ENCODE measurements around the gene FDX1. TPM values are rescaled to one million over a fixed set of nuclear protein-coding genes. Genes with fewer than 3 reads are reported as not detected.

The FDX1 gene
- total RNA-seq, 1 donor from 2014 or later = 13.1 TPM

- H3K27me3 Mint-ChIP-seq (ENCODE audit: low read depth) = no peaks in the 10 kb centered on the region
- H3K4me3 Mint-ChIP-seq (ENCODE audit: low read depth) = no peak overlapping the region
- no peak overlapping the region for H3K27ac Mint-ChIP-seq
- peaks cover 57% of the 10 kb centered on the region for H3K4me1 Mint-ChIP-seq (ENCODE audit: low read depth)
- DNase-seq (ENCODE audit: low spot score) = no peak
- H3K9me3 Mint-ChIP-seq = peaks cover 10% of the 10 kb centered on the region
- H3K36me3 Mint-ChIP-seq (ENCODE audit: low read depth) = peaks cover 51% of the 10 kb centered on the region
- intact Hi-C loops (cut with micrococcal nuclease) = loop anchor here (2.0 to 5.0 kb wide), 9 partner anchors 73 to 1073 kb away; partner anchors contain the start of genes ARHGAP20, POU2AF1 and ZC3H12C
Measured at GRCh38 chr11:110454609-110455008, 24.9 kb downstream of the FDX1 start.

- peak overlapping the region; percentile 22 for H3K4me3 Mint-ChIP-seq (ENCODE audit: low read depth)
- peak overlapping the region; percentile 10 for H3K27ac Mint-ChIP-seq
- no peak for DNase-seq (ENCODE audit: low spot score)
- H3K4me1 Mint-ChIP-seq (ENCODE audit: low read depth) = peaks cover 55% of the 10 kb centered on the region
- peaks cover 62% of the 10 kb centered on the region for H3K36me3 Mint-ChIP-seq (ENCODE audit: low read depth)
- intact Hi-C loops (cut with micrococcal nuclease) = loop anchor here (2.0 to 5.0 kb wide), 3 partner anchors 72 to 772 kb away; no protein-coding TSS in a partner anchor
- no peaks in the 10 kb centered on the region for H3K27me3 Mint-ChIP-seq (ENCODE audit: low read depth)
- peaks cover 10% of the 10 kb centered on the region for H3K9me3 Mint-ChIP-seq
Measured at GRCh38 chr11:110455718-110456117, 26.0 kb downstream of the FDX1 start.

GRCh38 chr11:110463153-110463552, 33.4 kb downstream of the FDX1 start:
- peaks cover 56% of the 10 kb centered on the region for H3K36me3 Mint-ChIP-seq (ENCODE audit: low read depth)
- no peak overlapping the region for H3K4me3 Mint-ChIP-seq (ENCODE audit: low read depth)
- no peak overlapping the region for H3K27ac Mint-ChIP-seq
- DNase-seq (ENCODE audit: low spot score) = no peak
- peaks cover 13% of the 10 kb centered on the region for H3K4me1 Mint-ChIP-seq (ENCODE audit: low read depth)
- H3K9me3 Mint-ChIP-seq = no peaks in the 10 kb centered on the region
- intact Hi-C loops (cut with micrococcal nuclease) = no loop called here
- H3K27me3 Mint-ChIP-seq (ENCODE audit: low read depth) = no peaks in the 10 kb centered on the region

- Mint-ChIP-seq H3K27me3 (ENCODE audit: low read depth) (no peaks in the 10 kb centered on the region), H3K36me3 (ENCODE audit: low read depth) (peaks cover 45% of the 10 kb centered on the region), H3K27ac (no peak overlapping the region), H3K9me3 (no peaks in the 10 kb centered on the region), H3K4me3 (ENCODE audit: low read depth) (no peak overlapping the region), H3K4me1 (ENCODE audit: low read depth) (peaks cover 13% of the 10 kb centered on the region)
- intact Hi-C loops (cut with micrococcal nuclease) = no loop called here
- no peak for DNase-seq (ENCODE audit: low spot score)
Measured at GRCh38 chr11:110465231-110465630, 35.5 kb downstream of the FDX1 start.

DNA sequence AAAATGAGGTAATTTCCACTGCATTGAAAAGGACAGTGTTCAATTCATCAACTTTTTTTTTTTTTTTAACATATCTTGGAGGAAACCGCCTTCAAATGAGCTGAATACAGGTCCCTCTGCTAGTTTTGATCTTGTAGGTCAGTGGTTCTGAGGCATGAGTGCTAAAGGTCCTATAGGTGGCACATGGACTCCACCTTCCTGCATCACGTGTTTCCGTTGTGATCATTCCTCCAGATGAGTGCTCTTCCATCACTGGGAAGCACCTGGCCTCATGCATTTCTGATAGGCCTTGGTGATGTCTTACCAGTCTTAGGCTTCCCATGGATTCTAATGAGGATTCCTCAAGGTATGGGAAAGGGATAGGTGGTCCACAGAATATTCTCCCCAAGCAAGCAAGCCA, 37.8 kb downstream of the FDX1 start:
- no peak for DNase-seq (ENCODE audit: low spot score)
- Mint-ChIP-seq H3K4me1 (ENCODE audit: low read depth) (peaks cover 26% of the 10 kb centered on the region), H3K27me3 (ENCODE audit: low read depth) (no peaks in the 10 kb centered on the region), H3K9me3 (no peaks in the 10 kb centered on the region), H3K4me3 (ENCODE audit: low read depth) (no peak overlapping the region), H3K27ac (no peak overlapping the region), H3K36me3 (ENCODE audit: low read depth) (peaks cover 40% of the 10 kb centered on the region)
- intact Hi-C loops (cut with micrococcal nuclease) = no loop called here

DNA sequence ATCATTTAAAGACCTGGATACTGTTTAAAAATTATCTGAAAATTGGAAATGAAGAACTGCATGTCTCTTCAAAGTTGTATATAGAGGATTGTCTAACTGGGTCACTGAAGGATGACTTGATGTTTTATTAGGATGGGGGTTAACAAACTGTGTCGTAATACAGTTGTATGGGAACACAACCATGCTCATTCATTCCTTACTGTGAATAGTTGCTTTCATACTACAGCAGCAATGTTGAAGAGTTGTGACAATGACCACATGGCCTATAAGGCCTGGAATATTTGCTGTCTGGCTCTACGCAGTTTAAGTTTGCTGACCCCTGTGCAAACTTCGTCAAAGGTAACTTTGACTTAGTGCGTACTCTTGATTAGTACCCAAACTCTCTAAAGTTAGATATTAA, 38.4 kb downstream of the FDX1 start:
- Mint-ChIP-seq H3K27ac (no peak overlapping the region), H3K4me1 (ENCODE audit: low read depth) (peaks cover 25% of the 10 kb centered on the region), H3K27me3 (ENCODE audit: low read depth) (no peaks in the 10 kb centered on the region), H3K9me3 (no peaks in the 10 kb centered on the region), H3K4me3 (ENCODE audit: low read depth) (no peak overlapping the region), H3K36me3 (ENCODE audit: low read depth) (peaks cover 38% of the 10 kb centered on the region)
- no peak for DNase-seq (ENCODE audit: low spot score)
- intact Hi-C loops (cut with micrococcal nuclease) = no loop called here

DNA sequence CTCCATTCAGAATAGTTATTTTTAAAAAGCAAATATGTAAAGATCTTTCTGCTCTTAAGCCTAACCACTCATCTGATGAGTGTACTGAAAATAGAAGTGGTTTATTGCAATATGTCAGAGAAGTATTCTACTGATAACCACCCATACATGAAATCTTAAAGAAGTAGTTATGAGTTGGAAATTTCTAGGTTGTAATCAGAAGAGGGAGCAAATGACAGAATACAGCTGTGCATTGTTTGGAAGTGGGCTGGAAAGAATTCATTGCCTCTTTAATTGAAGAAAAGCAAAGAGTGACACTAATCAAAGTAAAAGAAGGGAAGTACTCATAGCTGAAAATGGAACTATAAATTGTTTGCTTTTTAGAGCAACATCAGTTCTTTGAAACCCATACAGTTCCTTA, 39.4 kb downstream of the FDX1 start:
- Mint-ChIP-seq H3K4me1 (ENCODE audit: low read depth) (peaks cover 23% of the 10 kb centered on the region), H3K36me3 (ENCODE audit: low read depth) (peaks cover 28% of the 10 kb centered on the region), H3K9me3 (no peaks in the 10 kb centered on the region), H3K27me3 (ENCODE audit: low read depth) (no peaks in the 10 kb centered on the region), H3K27ac (no peak overlapping the region), H3K4me3 (ENCODE audit: low read depth) (no peak overlapping the region)
- no peak for DNase-seq (ENCODE audit: low spot score)
- intact Hi-C loops (cut with micrococcal nuclease) = no loop called here

- Mint-ChIP-seq H3K27ac (no peak overlapping the region), H3K36me3 (ENCODE audit: low read depth) (peaks cover 25% of the 10 kb centered on the region), H3K9me3 (no peaks in the 10 kb centered on the region), H3K27me3 (ENCODE audit: low read depth) (no peaks in the 10 kb centered on the region), H3K4me1 (ENCODE audit: low read depth) (peaks cover 23% of the 10 kb centered on the region), H3K4me3 (ENCODE audit: low read depth) (no peak overlapping the region)
- intact Hi-C loops (cut with micrococcal nuclease) = no loop called here
- DNase-seq (ENCODE audit: low spot score) = no peak
Measured at GRCh38 chr11:110470716-110471115, 41.0 kb downstream of the FDX1 start.

GRCh38 chr11:110471371-110471770, 41.6 kb downstream of the FDX1 start:
- H3K9me3 Mint-ChIP-seq = no peaks in the 10 kb centered on the region

DNA sequence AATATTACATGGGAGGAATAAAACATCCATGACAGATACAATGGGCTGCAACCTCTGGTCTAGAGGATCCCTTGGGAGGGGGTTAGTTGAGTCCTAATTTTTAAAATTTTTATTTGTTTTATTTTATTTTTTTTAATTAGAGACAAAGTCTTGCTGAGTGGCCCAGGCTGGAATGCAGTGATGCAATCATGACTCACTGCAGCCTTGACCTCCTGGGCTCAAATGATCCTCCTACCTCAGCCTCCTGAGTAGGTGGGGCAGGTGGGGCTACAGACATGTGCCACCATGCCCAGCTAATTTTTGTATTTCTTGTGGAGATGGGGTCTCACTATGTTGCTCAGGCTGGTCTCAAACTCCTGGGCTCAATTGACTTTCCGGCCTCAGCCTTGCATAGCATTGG, 43.1 kb downstream of the FDX1 start:
- no peak overlapping the region for H3K27ac Mint-ChIP-seq
- no peak for DNase-seq (ENCODE audit: low spot score)
- peaks cover 17% of the 10 kb centered on the region for H3K4me1 Mint-ChIP-seq (ENCODE audit: low read depth)
- H3K36me3 Mint-ChIP-seq (ENCODE audit: low read depth) = peaks cover 19% of the 10 kb centered on the region
- intact Hi-C loops (cut with micrococcal nuclease) = no loop called here
- H3K4me3 Mint-ChIP-seq (ENCODE audit: low read depth) = no peak overlapping the region
- no peaks in the 10 kb centered on the region for H3K27me3 Mint-ChIP-seq (ENCODE audit: low read depth)
- H3K9me3 Mint-ChIP-seq = no peaks in the 10 kb centered on the region

More at GRCh38 chr11:110471371-110471770, 41.6 kb downstream of the FDX1 start:
- H3K36me3 Mint-ChIP-seq (ENCODE audit: low read depth) = peaks cover 25% of the 10 kb centered on the region
- H3K4me3 Mint-ChIP-seq (ENCODE audit: low read depth) = no peak overlapping the region
- peaks cover 21% of the 10 kb centered on the region for H3K4me1 Mint-ChIP-seq (ENCODE audit: low read depth)
- no peak for DNase-seq (ENCODE audit: low spot score)
- H3K27ac Mint-ChIP-seq = no peak overlapping the region
- H3K27me3 Mint-ChIP-seq (ENCODE audit: low read depth) = no peaks in the 10 kb centered on the region
- intact Hi-C loops (cut with micrococcal nuclease) = no loop called here

GRCh38 chr11:110473706-110474105, 44.0 kb downstream of the FDX1 start:
- Mint-ChIP-seq H3K4me3 (ENCODE audit: low read depth) (no peak overlapping the region), H3K27me3 (ENCODE audit: low read depth) (no peaks in the 10 kb centered on the region), H3K27ac (no peak overlapping the region), H3K4me1 (ENCODE audit: low read depth) (peaks cover 17% of the 10 kb centered on the region), H3K9me3 (no peaks in the 10 kb centered on the region), H3K36me3 (ENCODE audit: low read depth) (peaks cover 13% of the 10 kb centered on the region)
- intact Hi-C loops (cut with micrococcal nuclease) = no loop called here
- DNase-seq (ENCODE audit: low spot score) = no peak

DNA sequence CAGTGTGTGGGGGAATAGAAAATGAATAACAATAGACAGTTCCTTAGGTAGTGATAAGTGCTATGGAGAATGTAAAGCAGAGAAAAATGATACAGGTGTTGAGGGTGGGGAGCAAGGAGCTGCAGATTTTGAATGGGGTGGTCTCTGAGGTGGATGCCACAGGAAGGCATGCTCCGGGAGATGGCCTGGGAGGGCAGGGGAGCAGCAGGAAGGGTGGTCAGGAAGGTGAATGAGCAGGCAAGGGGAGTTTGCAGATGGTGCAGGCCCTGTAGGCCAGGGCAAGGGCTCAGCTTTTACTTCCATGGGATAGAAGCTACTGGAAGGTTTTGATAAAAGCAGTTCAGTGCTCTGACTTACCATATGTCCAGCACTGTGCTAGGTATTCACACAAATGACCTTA, 44.8 kb downstream of the FDX1 start:
- H3K27ac Mint-ChIP-seq = no peak overlapping the region
- no peak for DNase-seq (ENCODE audit: low spot score)
- H3K4me1 Mint-ChIP-seq (ENCODE audit: low read depth) = peaks cover 17% of the 10 kb centered on the region
- H3K9me3 Mint-ChIP-seq = no peaks in the 10 kb centered on the region
- intact Hi-C loops (cut with micrococcal nuclease) = no loop called here
- no peaks in the 10 kb centered on the region for H3K27me3 Mint-ChIP-seq (ENCODE audit: low read depth)
- peaks cover 9% of the 10 kb centered on the region for H3K36me3 Mint-ChIP-seq (ENCODE audit: low read depth)
- no peak overlapping the region for H3K4me3 Mint-ChIP-seq (ENCODE audit: low read depth)

GRCh38 chr11:110475671-110476070, 45.9 kb downstream of the FDX1 start:
- H3K27me3 Mint-ChIP-seq (ENCODE audit: low read depth) = no peaks in the 10 kb centered on the region
- no peaks in the 10 kb centered on the region for H3K9me3 Mint-ChIP-seq
- H3K4me1 Mint-ChIP-seq (ENCODE audit: low read depth) = peaks cover 12% of the 10 kb centered on the region
- peaks cover 5% of the 10 kb centered on the region for H3K36me3 Mint-ChIP-seq (ENCODE audit: low read depth)
- H3K27ac Mint-ChIP-seq = no peak overlapping the region
- intact Hi-C loops (cut with micrococcal nuclease) = no loop called here
- no peak for DNase-seq (ENCODE audit: low spot score)
- H3K4me3 Mint-ChIP-seq (ENCODE audit: low read depth) = no peak overlapping the region

DNA sequence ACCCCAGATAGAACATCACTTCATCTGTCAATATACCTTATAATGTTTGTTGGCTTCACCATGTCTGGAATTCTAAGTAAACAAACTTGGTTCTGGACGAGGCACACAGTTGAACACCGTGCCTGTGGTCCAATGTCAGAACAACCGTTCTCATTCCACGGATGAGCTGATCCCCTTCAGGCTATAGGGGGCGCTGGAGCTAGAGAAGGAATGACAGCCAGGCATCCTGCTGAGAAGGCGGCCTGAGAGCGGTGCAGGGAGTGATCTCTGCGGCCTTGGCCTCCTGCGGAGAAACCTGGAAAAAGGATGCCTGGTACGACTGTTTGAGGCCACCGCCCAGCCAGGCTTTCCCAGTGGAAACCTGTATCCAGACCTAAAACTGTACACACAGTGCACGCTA, 48.7 kb downstream of the FDX1 start:
- Mint-ChIP-seq H3K4me1 (ENCODE audit: low read depth) (peaks cover 3% of the 10 kb centered on the region), H3K36me3 (ENCODE audit: low read depth) (no peaks in the 10 kb centered on the region), H3K27ac (no peak overlapping the region), H3K4me3 (ENCODE audit: low read depth) (no peak overlapping the region), H3K9me3 (no peaks in the 10 kb centered on the region), H3K27me3 (ENCODE audit: low read depth) (no peaks in the 10 kb centered on the region)
- intact Hi-C loops (cut with micrococcal nuclease) = no loop called here
- DNase-seq (ENCODE audit: low spot score) = no peak

Measured in activated T-helper 2 cell treated with anti-CD3 and anti-CD28 coated beads, Interferon-gamma antibody, Interleukin-2, Interleukin-4, amounts not matched to agents 10 μg/mL and 5 μg/mL and 100 μg/mL, durations not matched to agents 14 hours and 24 hours and 36 hours (primary cell).